A549 (cell line): ENCODE measurements around the gene GNA15. TPM values are rescaled to one million over a fixed set of nuclear protein-coding genes. Genes with fewer than 3 reads are reported as not detected.

Experiments used
- ATAC-seq, 2 experiments: fragments of 200-7000 bp in 1 of 2; fragments of >200 bp in 1 of 2; cut with Nextera tagmentation in 1 of 2; cut with Tn5 transposase in 1 of 2; 3 replicates each; pipeline versions ENCODE4 v1.8.0 to v1.9.1; 2018 to 2020; ENCODE audit warnings: mild to moderate bottlenecking in 1 of 2, moderate library complexity in 1 of 2
- CTCF ChIA-PET: fragments of 300-600 bp; sonication (Branson Sonifier 250); formaldehyde crosslinking; extraction: SDS; loops from one replicate; lab custom pipeline; 2021; ENCODE audit warnings: antibody characterized with exemption, inconsistent platforms; lab: Yijun Ruan, JAX
- POLR2A ChIA-PET: fragments of 350-600 bp; formaldehyde crosslinking; extraction: SDS; loops from one replicate; lab custom pipeline; 2021; ENCODE audit warnings: antibody characterized with exemption, inconsistent platforms; lab: Yijun Ruan, JAX
- DNase-seq, 2 experiments: peaks; one replicate each; pipeline versions ENCODE4 v3.0.0 to v3.0.0-alpha.2; 2011 to 2016; ENCODE audit warnings: low read depth in 1 of 2, low spot score in 1 of 2
- FAIRE-seq: peaks from 2 replicates; lab custom pipeline; 2011; peaks lifted over from hg19 to GRCh38; lab: Jason Lieb, UNC
- H3K27ac ChIP-seq, 2 experiments: fragments of >200 bp; sonication (Bioruptor Twin); formaldehyde crosslinking; 3 replicates each; pipeline ENCODE4 v1.5.1; 2016 to 2017
- H3K4me1 ChIP-seq: fragments of >200 bp; sonication (Bioruptor Twin); formaldehyde crosslinking; 3 replicates; pipeline ENCODE4 v1.6.1; 2016
- H3K4me2 ChIP-seq: fragments of >200 bp; sonication (Bioruptor Twin); formaldehyde crosslinking; 3 replicates; pipeline ENCODE4 v1.6.1; 2016
- H3K4me3 ChIP-seq: fragments of >200 bp; sonication (Bioruptor Twin); formaldehyde crosslinking; 3 replicates; pipeline ENCODE4 v1.5.1; 2016
- H3K9me3 ChIP-seq: fragments of >200 bp; sonication (Bioruptor Twin); formaldehyde crosslinking; 3 replicates; pipeline ENCODE4 v1.6.1; 2016
- CHD4 ChIP-seq: fragments of 200-600 bp; sonication (generic); IDR thresholded peaks from 2 replicates; pipeline ENCODE4 v1.6.1; 2016; ENCODE audit warnings: antibody characterized with exemption, mild to moderate bottlenecking, borderline replicate concordance
- EHF ChIP-seq: fragments of 250-450 bp; sonication (Bioruptor Pico); IDR thresholded peaks from 2 replicates; pipeline ENCODE4 v1.5.0; 2020; ENCODE audit warnings: mild to moderate bottlenecking
- FOSL2 ChIP-seq, 2 experiments: fragments of 450-650 bp in 1 of 2; fragments of >200 bp in 1 of 2; sonication (Bioruptor Twin) in 1 of 2; formaldehyde crosslinking; IDR thresholded peaks; 2 replicates each; pipeline versions ENCODE4 v1.5.0 to v1.6.1; 2016 to 2020; ENCODE audit warnings: mild to moderate bottlenecking in 1 of 2, moderate library complexity in 1 of 2
- HOXB13 ChIP-seq: fragments of 250-450 bp; sonication (Bioruptor Pico); IDR thresholded peaks from 2 replicates; pipeline ENCODE4 v1.5.0; 2020; ENCODE audit warnings: low read depth, mild to moderate bottlenecking, moderate library complexity
- KDM1A ChIP-seq: fragments of 200-600 bp; sonication (generic); IDR thresholded peaks from 2 replicates; pipeline ENCODE4 v1.6.1; 2016; ENCODE audit warnings: low read depth, mild to moderate bottlenecking
- MAFK ChIP-seq: fragments of 450-650 bp; IDR thresholded peaks from 2 replicates; pipeline ENCODE4 v1.6.1; 2014; ENCODE audit not compliant: partially characterized antibody
- MYC ChIP-seq: IDR thresholded peaks from 2 replicates; pipeline ENCODE4 v1.6.1; 2012; ENCODE audit warnings: mild to moderate bottlenecking, inconsistent platforms, low read length, improper control_type of control experiment, borderline replicate concordance
- NFE2L2 ChIP-seq: fragments of 150-350 bp; conservative IDR thresholded peaks from 2 replicates; pipeline ENCODE4 v1.6.1; 2014; ENCODE audit warnings: low read length
- NR3C1 ChIP-seq: fragments of >200 bp; sonication (Bioruptor Twin); formaldehyde crosslinking; IDR thresholded peaks from 3 replicates; pipeline ENCODE4 v1.6.1; 2017
- POLR2AphosphoS2 ChIP-seq: conservative IDR thresholded peaks from 2 replicates; pipeline ENCODE4 v1.6.1; 2012; ENCODE audit warnings: low read length, improper control_type of control experiment, inconsistent platforms
- RCOR1 ChIP-seq: fragments of 150-350 bp; IDR thresholded peaks from 2 replicates; pipeline ENCODE4 v1.6.1; 2014; ENCODE audit warnings: antibody characterized with exemption, low read length, low read depth
- REST ChIP-seq: fragments of 200-600 bp; sonication (generic); IDR thresholded peaks from 2 replicates; pipeline ENCODE4 v1.6.1; 2016; ENCODE audit warnings: antibody characterized with exemption, mild to moderate bottlenecking, moderate library complexity
- SREBF2 ChIP-seq: fragments of 450-650 bp; IDR thresholded peaks from 2 replicates; pipeline ENCODE4 v1.6.1; 2014; ENCODE audit warnings: mild to moderate bottlenecking, moderate library complexity
- TP53 ChIP-seq: fragments of 250-450 bp; sonication (Bioruptor Pico); IDR thresholded peaks from 2 replicates; pipeline ENCODE4 v1.5.0; 2021; ENCODE audit warnings: mild to moderate bottlenecking, moderate library complexity
- WGBS: methylation state at CpG from one replicate; pipeline ENCODE4 v1.1.6; 2017; ENCODE audit errors: missing lambda C conversion rate; 5-methylcytosine and 5-hydroxymethylcytosine counted together
- polyA plus RNA-seq, 4 experiments: library from polyadenylated mRNA; depleted of rRNA in 3 of 4; stranded (reverse); fragments of >200 nt; fragmentation: RNase III in 1 of 4; extraction: RNeasy Plus Mini Kit Qiagen cat#74134 plus additional on column Dnase treatment in 1 of 4; gene quantifications; 2 replicates in 3 of 4; 3 replicates in 1 of 4; pipeline ENCODE4 v1.2.3, GENCODE V29; 2011 to 2017
- TF ChIP-seq, protein P1 (sequence below): IDR thresholded peaks from 2 replicates; pipeline ENCODE4 v1.6.1; 2012; ENCODE audit warnings: low read depth, borderline replicate concordance
- TF ChIP-seq, protein P2 (sequence below): fragments of >200 bp; sonication (Bioruptor Twin); formaldehyde crosslinking; IDR thresholded peaks from 2 replicates; pipeline ENCODE4 v1.6.1; 2016
- TF ChIP-seq, protein P3 (sequence below): fragments of 250-450 bp; sonication (Bioruptor Pico); IDR thresholded peaks from 2 replicates; pipeline ENCODE4 v1.5.0; 2021; ENCODE audit warnings: mild to moderate bottlenecking, moderate library complexity, borderline replicate concordance

The GNA15 gene
- polyA plus RNA-seq, 2 of the 4 experiments (the other 2 are of a cell fraction) = 0.06 TPM; not detected in 1

DNA sequence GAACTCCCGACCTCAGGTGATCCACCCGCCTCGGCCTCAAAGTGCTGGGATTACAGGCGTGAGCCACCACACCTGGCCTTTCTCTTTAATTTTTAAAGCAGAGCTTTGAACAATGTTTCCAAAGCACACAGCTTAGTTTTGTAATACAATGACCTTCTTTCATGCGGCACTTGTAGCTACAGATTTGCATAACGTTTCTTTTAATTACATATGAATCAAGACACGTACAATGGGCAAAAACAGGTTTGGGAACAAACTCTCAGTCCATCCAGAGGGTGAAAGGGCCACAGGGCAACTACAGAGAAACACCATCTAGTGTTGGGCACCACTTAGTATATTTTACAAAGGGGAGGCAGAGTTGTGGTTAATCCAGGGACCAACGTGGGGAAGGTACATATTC, 23.7 kb downstream of the GNA15 start:
- ATAC-seq (no peak), FAIRE-seq (no peak), DNase-seq (no peak)
- H3K27ac ChIP-seq = no peak overlapping the region
- WGBS = 85% methylated on average over 8 of the region's 8 CpGs
- TF ChIP-seq REST (no peak), CHD4 (no peak), NR3C1 (no peak), EHF (CRISPR knock-in tag) (no peak), KDM1A (no peak), RCOR1 (no peak), NFE2L2 (no peak)
- TF ChIP-seq, protein P1, sequence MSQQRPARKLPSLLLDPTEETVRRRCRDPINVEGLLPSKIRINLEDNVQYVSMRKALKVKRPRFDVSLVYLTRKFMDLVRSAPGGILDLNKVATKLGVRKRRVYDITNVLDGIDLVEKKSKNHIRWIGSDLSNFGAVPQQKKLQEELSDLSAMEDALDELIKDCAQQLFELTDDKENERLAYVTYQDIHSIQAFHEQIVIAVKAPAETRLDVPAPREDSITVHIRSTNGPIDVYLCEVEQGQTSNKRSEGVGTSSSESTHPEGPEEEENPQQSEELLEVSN = no peak
- no peak overlapping the region for H3K4me3 ChIP-seq
- ChIA-PET CTCF (interaction anchor here (0.6 to 11.0 kb wide), 10 partner anchors 15 to 209 kb away, joined by 3 to 164 read pairs (median 4); no protein-coding TSS in a partner anchor), POLR2A (no interaction called here)
- peaks cover 20% of the 10 kb centered on the region for H3K4me1 ChIP-seq
- H3K4me2 ChIP-seq = no peak overlapping the region
- H3K9me3 ChIP-seq = no peaks in the 10 kb centered on the region

- FAIRE-seq = no peak
- POLR2A ChIA-PET = interaction anchor here (0.7 kb wide), 1 partner anchor 200 kb away, joined by 4 read pairs; no protein-coding TSS in a partner anchor
These were observed 24.4 kb downstream of the GNA15 start for GRCh38 chr19:3160219-3160618.

DNA sequence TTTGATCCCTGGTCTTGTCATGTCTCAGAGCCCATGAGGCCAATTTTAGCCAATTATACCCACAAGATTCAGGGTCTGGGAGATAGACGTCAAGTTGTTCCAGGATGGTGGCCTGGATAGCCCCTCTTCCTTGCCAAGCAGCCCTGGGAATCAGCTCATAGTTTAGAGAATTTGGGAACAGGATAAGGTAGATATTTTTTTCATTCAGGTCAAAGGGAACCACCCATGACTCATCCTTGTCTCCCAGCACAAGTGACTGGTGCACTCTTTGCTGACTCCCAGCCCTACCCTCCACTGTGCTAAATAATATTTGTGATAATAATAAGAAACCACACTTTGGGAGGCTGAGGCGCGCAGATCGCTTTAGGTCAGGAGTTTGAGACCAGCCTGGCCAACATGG, 25.6 kb downstream of the GNA15 start:
- Histone ChIP-seq H3K4me1 (peaks cover 9% of the 10 kb centered on the region; the same call in 1 of the 3 replicates), H3K4me3 (no peak overlapping the region), H3K9me3 (no peaks in the 10 kb centered on the region), H3K27ac (peak overlapping the region in 1 of 2 experiments; percentile 39; a peak in 1 of 6 replicates), H3K4me2 (0 out of 3 replicates have a peak overlapping the region, but pooled peaks have one; percentile 12)
- FAIRE-seq = no peak
- 81% methylated on average over 4 of the region's 4 CpGs for WGBS
- ATAC-seq = no peak
- TF ChIP-seq, protein P2, sequence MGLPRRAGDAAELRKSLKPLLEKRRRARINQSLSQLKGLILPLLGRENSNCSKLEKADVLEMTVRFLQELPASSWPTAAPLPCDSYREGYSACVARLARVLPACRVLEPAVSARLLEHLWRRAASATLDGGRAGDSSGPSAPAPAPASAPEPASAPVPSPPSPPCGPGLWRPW = no peak
- TF ChIP-seq SREBF2 (no peak), FOSL2 (IDR thresholded peaks at IDR 0.05) (no peak), FOSL2 (CRISPR knock-in tag; IDR thresholded peaks at IDR 0.05) (peak; percentile 49)
- peak in 1 of 2 experiments; percentile 34 for DNase-seq
- CTCF ChIA-PET = interaction anchor here (0.7 to 11.0 kb wide), 8 partner anchors 9 to 199 kb away, joined by 3 to 164 read pairs (median 8); no protein-coding TSS in a partner anchor
- POLR2A ChIA-PET = no interaction called here

More at GRCh38 chr19:3160219-3160618, 24.4 kb downstream of the GNA15 start:
- no peak overlapping the region for H3K27ac ChIP-seq
- no peak overlapping the region for H3K4me3 ChIP-seq
- peaks cover 15% of the 10 kb centered on the region for H3K4me1 ChIP-seq
- no peaks in the 10 kb centered on the region for H3K9me3 ChIP-seq
- 90% methylated on average over 3 of the region's 3 CpGs for WGBS
- ATAC-seq = no peak
- H3K4me2 ChIP-seq = no peak overlapping the region
- CTCF ChIA-PET = interaction anchor here (0.8 to 11.0 kb wide), 8 partner anchors 16 to 209 kb away, joined by 3 to 164 read pairs (median 8); no protein-coding TSS in a partner anchor
- TF ChIP-seq MAFK (no peak), MYC (no peak), HOXB13 (CRISPR knock-in tag) (no peak), SREBF2 (no peak), TP53 (CRISPR knock-in tag) (no peak), POLR2AphosphoS2 (no peak)
- TF ChIP-seq, protein P3, sequence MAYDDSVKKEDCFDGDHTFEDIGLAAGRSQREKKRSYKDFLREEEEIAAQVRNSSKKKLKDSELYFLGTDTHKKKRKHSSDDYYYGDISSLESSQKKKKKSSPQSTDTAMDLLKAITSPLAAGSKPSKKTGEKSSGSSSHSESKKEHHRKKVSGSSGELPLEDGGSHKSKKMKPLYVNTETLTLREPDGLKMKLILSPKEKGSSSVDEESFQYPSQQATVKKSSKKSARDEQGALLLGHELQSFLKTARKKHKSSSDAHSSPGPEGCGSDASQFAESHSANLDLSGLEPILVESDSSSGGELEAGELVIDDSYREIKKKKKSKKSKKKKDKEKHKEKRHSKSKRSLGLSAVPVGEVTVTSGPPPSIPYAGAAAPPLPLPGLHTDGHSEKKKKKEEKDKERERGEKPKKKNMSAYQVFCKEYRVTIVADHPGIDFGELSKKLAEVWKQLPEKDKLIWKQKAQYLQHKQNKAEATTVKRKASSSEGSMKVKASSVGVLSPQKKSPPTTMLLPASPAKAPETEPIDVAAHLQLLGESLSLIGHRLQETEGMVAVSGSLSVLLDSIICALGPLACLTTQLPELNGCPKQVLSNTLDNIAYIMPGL (CRISPR knock-in tag) = no peak
- DNase-seq = no peak
